GM19099 (cell line): Measurements from ENCODE around the gene ABCG8.

ENCODE experiments used
- POLR2A ChIP-seq: IDR thresholded peaks from 3 replicates; pipeline ENCODE4 v1.6.1; 2011; ENCODE audit warnings: low read depth; ENCODE audit not compliant: insufficient read length; ENCODE audit errors: extremely low read depth

ABCG8 gene

GRCh38 chr2:43841949-43842865 lies 3.4 kb downstream of the ABCG8 start:
- no peak for TF ChIP-seq POLR2A

GRCh38 chr2:43842866-43843226 lies 4.1 kb downstream of the ABCG8 start:
- no peak for TF ChIP-seq POLR2A

- TF ChIP-seq POLR2A = no peak
These were observed 6.4 kb downstream of the ABCG8 start for GRCh38 chr2:43845181-43845580.

- no peak for TF ChIP-seq POLR2A
These were observed 7.5 kb downstream of the ABCG8 start for GRCh38 chr2:43846140-43846793.

- TF ChIP-seq POLR2A = no peak
These were observed 9.4 kb downstream of the ABCG8 start for GRCh38 chr2:43848214-43848613.

GRCh38 chr2:43851011-43851980 lies 12.5 kb downstream of the ABCG8 start:
- TF ChIP-seq POLR2A = no peak

GRCh38 chr2:43852196-43852730 lies 13.5 kb downstream of the ABCG8 start:
- no peak for TF ChIP-seq POLR2A

- no peak for TF ChIP-seq POLR2A
These were observed 14.6 kb downstream of the ABCG8 start for GRCh38 chr2:43853141-43854081.

- no peak for TF ChIP-seq POLR2A
These were observed 15.9 kb downstream of the ABCG8 start for GRCh38 chr2:43854671-43855070.

GRCh38 chr2:43855292-43855691 lies 16.5 kb downstream of the ABCG8 start:
- no peak for TF ChIP-seq POLR2A

- TF ChIP-seq POLR2A = no peak
These were observed 33.4 kb downstream of the ABCG8 start for GRCh38 chr2:43872151-43872550.

- TF ChIP-seq POLR2A = no peak
These were observed 36.1 kb downstream of the ABCG8 start for GRCh38 chr2:43874776-43875451.

GRCh38 chr2:43877782-43878464 lies 39.2 kb downstream of the ABCG8 start:
- no peak for TF ChIP-seq POLR2A
